Activated CD8-positive, alpha-beta memory T cell treated with anti-CD3 and anti-CD28 coated beads, Interleukin-2, amount 50 U/mL, for 1 hour (primary cell): Measurements from ENCODE around the gene CDC42EP3.

Experiments used
- DNase-seq: peaks from one replicate; pipeline ENCODE4 v3.0.0-alpha.2; 2020; ENCODE audit errors: extremely low read depth

Gene CDC42EP3

GRCh38 chr2:37636381-37637066 lies 34.9 kb downstream of the CDC42EP3 start:
- DNase-seq: no peak

GRCh38 chr2:37635504-37636380 lies 35.7 kb downstream of the CDC42EP3 start:
- peak; percentile 60 for DNase-seq

- peak; percentile 17 for DNase-seq
Observed at GRCh38 chr2:37634914-37635503, 36.4 kb downstream of the CDC42EP3 start.

DNA sequence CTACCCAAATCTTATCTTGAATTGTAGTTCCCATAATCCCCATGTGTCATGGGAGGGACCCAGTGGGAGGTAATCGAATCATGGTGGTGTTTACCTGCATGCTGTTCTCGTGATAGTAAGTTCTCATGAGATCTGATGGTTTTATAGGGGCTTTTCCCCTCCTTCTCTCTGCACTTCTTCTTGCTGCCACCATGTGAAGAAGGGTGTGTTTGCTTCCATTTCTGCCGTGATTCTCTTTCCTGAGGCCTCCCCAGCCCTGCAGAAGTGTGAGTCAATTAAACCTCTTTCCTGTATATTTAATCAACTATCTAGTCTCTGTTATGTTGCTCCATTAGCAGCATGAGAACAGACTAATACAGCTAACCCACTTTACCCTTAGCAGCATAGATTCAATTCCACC lies 37.6 kb downstream of the CDC42EP3 start:
- no peak for DNase-seq

GRCh38 chr2:37633234-37633633 lies 38.2 kb downstream of the CDC42EP3 start:
- no peak for DNase-seq

- DNase-seq: no peak
Observed at GRCh38 chr2:37632310-37632709, 39.1 kb downstream of the CDC42EP3 start.

DNA sequence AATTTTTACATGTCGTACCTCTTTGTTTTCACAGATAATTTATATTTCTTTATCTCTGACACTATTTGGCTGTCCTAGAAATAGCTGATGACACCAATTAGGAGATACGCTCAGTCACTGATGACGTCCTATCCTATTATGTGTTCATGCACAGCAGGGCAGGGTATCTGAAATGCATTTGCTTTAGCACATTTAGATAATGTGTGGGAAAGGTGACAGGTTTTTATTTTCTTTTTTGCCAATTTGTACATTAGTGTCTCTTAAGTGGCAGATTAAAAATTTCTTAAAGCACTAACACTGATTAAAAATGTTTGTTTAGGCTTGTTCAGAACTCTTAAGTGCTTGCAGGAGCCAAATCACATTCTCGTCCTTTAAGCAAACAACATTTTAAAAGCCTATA lies 39.7 kb downstream of the CDC42EP3 start:
- DNase-seq: no peak

DNA sequence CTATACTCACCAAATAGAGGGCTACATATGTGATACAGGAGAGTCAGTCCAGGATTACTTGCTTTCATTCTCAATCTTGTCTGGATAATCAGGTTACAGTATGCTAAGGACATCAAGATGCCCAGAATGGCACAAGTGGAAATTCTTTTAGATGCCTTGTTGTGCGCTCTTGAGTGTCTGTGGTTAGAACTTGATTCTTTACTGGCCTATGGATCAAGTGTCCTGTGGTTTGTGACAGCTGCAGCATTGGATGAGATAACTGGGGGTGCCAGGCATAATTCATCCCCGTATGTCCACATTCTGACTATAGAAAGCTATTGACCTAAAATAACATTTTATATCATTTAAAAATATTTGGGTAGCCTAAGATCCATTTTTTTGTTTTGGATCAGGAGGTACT lies 40.1 kb downstream of the CDC42EP3 start:
- DNase-seq: no peak

DNA sequence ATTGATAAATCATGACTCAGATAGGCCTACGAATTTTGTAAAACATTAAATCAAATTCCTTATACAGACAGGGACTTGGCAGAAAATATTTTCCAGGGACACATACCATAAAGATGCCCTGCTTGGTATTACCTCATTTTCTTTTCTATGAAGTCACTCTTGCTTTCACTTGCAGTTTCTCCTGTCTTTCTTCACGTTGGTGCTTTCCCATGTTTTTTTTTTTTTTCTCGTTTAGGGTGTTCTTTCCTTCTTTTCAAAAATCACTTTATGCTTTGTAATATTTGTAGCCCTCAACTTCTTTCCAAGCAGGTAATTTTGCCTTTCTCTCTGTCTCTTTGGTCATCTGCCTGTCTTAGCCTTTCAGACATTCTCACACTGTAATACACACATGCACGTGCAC lies 40.7 kb downstream of the CDC42EP3 start:
- DNase-seq: no peak

DNA sequence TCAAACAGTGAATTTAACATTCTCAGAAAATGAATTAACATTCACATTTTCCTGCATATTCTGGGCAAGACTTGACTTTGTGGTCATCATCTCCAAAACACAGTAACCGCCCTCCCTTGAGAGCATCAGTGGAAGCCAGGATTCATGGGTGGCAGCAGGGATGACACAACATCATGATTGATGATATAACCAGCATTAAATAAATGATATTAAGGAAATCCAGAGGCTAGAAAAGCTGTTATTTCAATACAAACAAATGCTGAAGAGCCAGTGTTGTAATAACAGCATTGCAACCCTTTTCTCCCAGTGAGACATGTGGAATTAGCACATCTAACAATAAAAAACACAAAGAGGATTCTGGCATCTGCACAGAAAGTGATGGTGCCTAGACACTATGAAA lies 41.1 kb downstream of the CDC42EP3 start:
- DNase-seq: no peak

- no peak for DNase-seq
Observed at GRCh38 chr2:37629529-37629928, 41.9 kb downstream of the CDC42EP3 start.

DNA sequence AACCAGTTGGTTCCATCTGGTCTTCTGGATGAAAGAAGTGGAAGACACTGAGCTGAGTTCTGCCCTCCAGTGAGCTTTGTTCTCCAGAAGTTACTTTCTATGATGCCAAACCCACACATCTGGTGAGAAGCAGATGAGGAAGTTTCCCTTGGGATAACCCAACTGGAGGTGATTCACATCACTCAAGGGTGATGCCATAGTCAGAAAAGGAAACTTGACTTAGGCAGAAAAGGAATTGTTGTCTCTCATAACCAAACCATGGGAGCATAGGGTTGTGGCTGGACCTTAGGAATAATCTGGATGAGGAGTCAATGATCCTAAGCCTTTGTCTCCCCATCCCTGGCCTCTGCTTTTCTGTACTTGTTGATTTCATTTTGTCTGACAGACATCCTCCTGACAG lies 43.7 kb downstream of the CDC42EP3 start:
- no peak for DNase-seq

- peak; percentile 49 for DNase-seq
Observed at GRCh38 chr2:37625796-37626571, 45.5 kb downstream of the CDC42EP3 start.

GRCh38 chr2:37625156-37625555 lies 46.3 kb downstream of the CDC42EP3 start:
- DNase-seq: no peak

GRCh38 chr2:37623971-37624900 lies 47.2 kb downstream of the CDC42EP3 start:
- DNase-seq: no peak

DNA sequence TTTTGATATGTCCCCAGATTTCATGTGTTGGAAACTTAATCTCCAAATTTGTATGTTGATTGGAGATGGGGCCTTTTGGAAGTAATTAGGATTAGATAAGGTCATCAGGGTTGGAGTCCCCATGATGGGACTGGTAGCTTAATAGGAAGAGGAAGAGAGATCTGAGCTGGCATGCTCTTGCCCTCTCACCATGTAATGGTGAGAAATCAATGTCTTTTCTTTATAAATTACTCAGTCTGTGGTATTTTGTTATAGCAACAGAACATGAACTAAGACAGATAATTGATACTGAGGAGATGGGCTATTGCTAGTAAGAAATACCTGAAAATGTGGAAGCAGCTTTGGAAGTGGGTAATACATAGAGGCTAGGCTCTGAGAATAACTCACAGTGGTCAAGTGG lies 48.0 kb downstream of the CDC42EP3 start:
- no peak for DNase-seq

GRCh38 chr2:37622450-37623100 lies 48.9 kb downstream of the CDC42EP3 start:
- DNase-seq: no peak

DNA sequence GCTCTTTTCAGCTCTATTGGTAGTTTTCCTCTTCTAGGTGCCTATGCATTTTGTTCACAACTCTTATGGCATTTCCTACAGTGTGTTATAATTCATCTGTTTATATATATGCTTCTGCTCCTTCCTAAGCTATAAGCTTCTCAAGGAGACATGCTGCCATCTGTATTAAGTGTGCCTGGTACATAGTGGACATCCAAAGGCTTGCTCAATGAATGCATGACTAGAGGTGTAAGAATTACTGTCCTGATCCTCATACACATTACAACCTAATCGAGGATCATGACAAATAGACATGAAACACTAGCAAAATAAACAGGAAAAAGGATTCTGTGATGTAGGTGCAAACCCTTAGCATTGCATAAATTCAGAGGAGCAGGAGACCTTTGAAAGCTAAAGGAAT lies 50.2 kb downstream of the CDC42EP3 start:
- DNase-seq: no peak

- DNase-seq: no peak
Observed at GRCh38 chr2:37619959-37620300, 51.5 kb downstream of the CDC42EP3 start.

GRCh38 chr2:37619230-37619958 lies 52.0 kb downstream of the CDC42EP3 start:
- no peak for DNase-seq
